MG63 (cell line): ENCODE measurements around the gene UBE2B. TPM values are rescaled to one million over a fixed set of nuclear protein-coding genes. Genes with fewer than 3 reads are reported as not detected.
"Not testable (repeated sequence)": the region's sequence is repeated elsewhere in the genome, so short reads cannot be mapped to it uniquely, and the experiment has no call there.

Experiments
- DNase-seq: peaks from one replicate; pipeline ENCODE4 v3.0.0-alpha.2; 2020
- H3K27me3 ChIP-seq: fragments of 250-450 bp; sonication (Bioruptor Pico); 2 replicates; pipeline ENCODE4 v1.5.1; 2020; ENCODE audit warnings: mild to moderate bottlenecking, moderate library complexity
- H3K36me3 ChIP-seq: fragments of 250-450 bp; sonication (Bioruptor Pico); 2 replicates; pipeline ENCODE4 v1.5.1; 2020; ENCODE audit warnings: mild to moderate bottlenecking, moderate library complexity
- H3K4me3 ChIP-seq: fragments of 250-450 bp; sonication (Bioruptor Pico); 2 replicates; pipeline ENCODE4 v1.5.1; 2020; ENCODE audit warnings: mild to moderate bottlenecking, moderate library complexity
- H3K9me3 ChIP-seq: fragments of 250-450 bp; sonication (Bioruptor Pico); 2 replicates; pipeline ENCODE4 v1.5.1; 2020; ENCODE audit warnings: mild to moderate bottlenecking, moderate library complexity
- total RNA-seq: library from RNA; depleted of rRNA; stranded (reverse); fragments of >200 nt; shearing (Covaris generic); gene quantifications from 2 replicates; pipeline ENCODE4 v1.2.3, GENCODE V29; 2014; ENCODE audit warnings: low replicate concordance; rRNA removed

The UBE2B gene
- total RNA-seq = 85.8 and 235 TPM in 2 replicates

- H3K36me3 ChIP-seq = peaks cover 35% of the 10 kb centered on the region
- no peaks in the 10 kb centered on the region for H3K27me3 ChIP-seq
- H3K9me3 ChIP-seq = no peaks in the 10 kb centered on the region
- peak within 1 kb of the TSS; percentile 96 for H3K4me3 ChIP-seq
- DNase-seq = peak; percentile 99
These were observed at the start of gene UBE2B for GRCh38 chr5:134370871-134371833. TSS of gene UBE2B (plus strand) at chr5:134371569. CDS start at chr5:134371596, 27 bp downstream.

GRCh38 chr5:134327327-134327726 lies 44.0 kb upstream of the UBE2B start:
- no peak overlapping the region for H3K4me3 ChIP-seq

GRCh38 chr5:134328619-134329018 lies 42.8 kb upstream of the UBE2B start:
- Histone ChIP-seq H3K4me3 (no peak overlapping the region), H3K36me3 (no peaks in the 10 kb centered on the region), H3K27me3 (no peaks in the 10 kb centered on the region), H3K9me3 (peaks cover 56% of the 10 kb centered on the region)
- no peak for DNase-seq

More at GRCh38 chr5:134327327-134327726, 44.0 kb upstream of the UBE2B start:
- DNase-seq = no peak
- no peaks in the 10 kb centered on the region for H3K36me3 ChIP-seq
- peaks cover 43% of the 10 kb centered on the region for H3K9me3 ChIP-seq
- H3K27me3 ChIP-seq = no peaks in the 10 kb centered on the region

- H3K36me3 ChIP-seq = peaks cover 32% of the 10 kb centered on the region
- not testable (repeated sequence) for H3K27me3 ChIP-seq, H3K4me3 ChIP-seq, DNase-seq
- peaks cover 58% of the 10 kb centered on the region for H3K9me3 ChIP-seq
These were observed 34.5 kb upstream of the UBE2B start for GRCh38 chr5:134336833-134337232.

GRCh38 chr5:134343500-134343899 lies 27.9 kb upstream of the UBE2B start:
- not testable (repeated sequence) for H3K4me3 ChIP-seq, H3K27me3 ChIP-seq, DNase-seq
- H3K36me3 ChIP-seq = peaks cover 16% of the 10 kb centered on the region; the same call in 1 of the 2 replicates
- H3K9me3 ChIP-seq = peaks cover 14% of the 10 kb centered on the region

- H3K36me3 ChIP-seq = peaks cover 11% of the 10 kb centered on the region
- not testable (repeated sequence) for H3K27me3 ChIP-seq, DNase-seq, H3K4me3 ChIP-seq, H3K9me3 ChIP-seq
These were observed 25.9 kb upstream of the UBE2B start for GRCh38 chr5:134345476-134345875.

GRCh38 chr5:134345996-134346395 lies 25.4 kb upstream of the UBE2B start:
- peaks cover 11% of the 10 kb centered on the region for H3K36me3 ChIP-seq
- no peak for DNase-seq

GRCh38 chr5:134349463-134349862 lies 21.9 kb upstream of the UBE2B start:
- Histone ChIP-seq H3K36me3 (peaks cover 11% of the 10 kb centered on the region), H3K4me3 (no peak overlapping the region), H3K27me3 (no peaks in the 10 kb centered on the region), H3K9me3 (no peaks in the 10 kb centered on the region)
- DNase-seq = no peak

More at GRCh38 chr5:134345996-134346395, 25.4 kb upstream of the UBE2B start:
- Histone ChIP-seq H3K9me3 (no peaks in the 10 kb centered on the region), H3K4me3 (no peak overlapping the region), H3K27me3 (no peaks in the 10 kb centered on the region)

GRCh38 chr5:134355681-134356080 lies 15.7 kb upstream of the UBE2B start:
- Histone ChIP-seq H3K4me3 (no peak overlapping the region), H3K9me3 (no peaks in the 10 kb centered on the region), H3K36me3 (0 out of 2 replicates have a peak, but pooled peaks cover 2% of the 10 kb centered on the region), H3K27me3 (no peaks in the 10 kb centered on the region)
- DNase-seq = no peak

GRCh38 chr5:134365604-134366003 lies 5.8 kb upstream of the UBE2B start:
- no peak for DNase-seq
- H3K36me3 ChIP-seq = peaks cover 11% of the 10 kb centered on the region
- peak overlapping the region; percentile 97; the same call in 1 of the 2 replicates for H3K4me3 ChIP-seq
- no peaks in the 10 kb centered on the region for H3K27me3 ChIP-seq
- no peaks in the 10 kb centered on the region for H3K9me3 ChIP-seq

- H3K4me3 ChIP-seq = peak overlapping the region; percentile 96
- H3K9me3 ChIP-seq = no peaks in the 10 kb centered on the region
- H3K36me3 ChIP-seq = peaks cover 31% of the 10 kb centered on the region
- H3K27me3 ChIP-seq = no peaks in the 10 kb centered on the region
- no peak for DNase-seq
These were observed 978 bp upstream of the UBE2B start for GRCh38 chr5:134370311-134370870.

GRCh38 chr5:134371834-134372340 lies 518 bp downstream of the UBE2B start:
- H3K36me3 ChIP-seq = peaks cover 39% of the 10 kb centered on the region
- DNase-seq = peak; percentile 61
- H3K4me3 ChIP-seq = peak overlapping the region; percentile 96
- no peaks in the 10 kb centered on the region for H3K27me3 ChIP-seq
- H3K9me3 ChIP-seq = no peaks in the 10 kb centered on the region

GRCh38 chr5:134373633-134374032 lies 2.3 kb downstream of the UBE2B start:
- peaks cover 48% of the 10 kb centered on the region for H3K36me3 ChIP-seq
- peak overlapping the region; percentile 96 for H3K4me3 ChIP-seq
- not testable (repeated sequence) for DNase-seq, H3K9me3 ChIP-seq, H3K27me3 ChIP-seq

GRCh38 chr5:134374232-134374631 lies 2.9 kb downstream of the UBE2B start:
- no peak for DNase-seq
- H3K27me3 ChIP-seq = no peaks in the 10 kb centered on the region
- H3K9me3 ChIP-seq = no peaks in the 10 kb centered on the region
- 0 out of 2 replicates have a peak overlapping the region, but pooled peaks have one; percentile 1 for H3K4me3 ChIP-seq
- H3K36me3 ChIP-seq = peaks cover 52% of the 10 kb centered on the region

GRCh38 chr5:134380346-134380745 lies 9.0 kb downstream of the UBE2B start:
- H3K27me3 ChIP-seq = no peaks in the 10 kb centered on the region
- no peak overlapping the region for H3K4me3 ChIP-seq
- DNase-seq = no peak
- H3K9me3 ChIP-seq = no peaks in the 10 kb centered on the region
- peaks cover 80% of the 10 kb centered on the region for H3K36me3 ChIP-seq

GRCh38 chr5:134382204-134382603 lies 10.8 kb downstream of the UBE2B start:
- not testable (repeated sequence) for H3K4me3 ChIP-seq, DNase-seq, H3K27me3 ChIP-seq, H3K9me3 ChIP-seq
- peaks cover 81% of the 10 kb centered on the region for H3K36me3 ChIP-seq
